ENCODE results near the gene MARCHF5. TPM values are rescaled to one million over a fixed set of nuclear protein-coding genes. Genes with fewer than 3 reads are reported as not detected.

Gene MARCHF5
- total RNA-seq, 1 experiment from 2014 or later, result 17.6 TPM

GRCh38 chr10:92382631-92383030 is 91.7 kb downstream of the MARCHF5 start:
- H3K18ac ChIP-seq (ENCODE audit: insufficient read length, low read depth, low read length), result no peak overlapping the region
- no peak overlapping the region for H2BK20ac ChIP-seq (ENCODE audit: low read depth, low read length, poor library complexity, severe bottlenecking)
- peaks cover 2% of the 10 kb centered on the region for H4K20me1 ChIP-seq (ENCODE audit: control insufficient read depth, insufficient read depth, insufficient read length)
- no peak overlapping the region for H2AK5ac ChIP-seq (ENCODE audit: insufficient read length, low read length)
- H4K91ac ChIP-seq (ENCODE audit: insufficient read length, low read depth, low read length), result no peak overlapping the region
- H3K4me2 ChIP-seq (ENCODE audit: insufficient read depth, insufficient read length, low read length), result no peak overlapping the region
- no peaks in the 10 kb centered on the region; the same call in 1 of the 2 replicates for H3K4me1 ChIP-seq (ENCODE audit: insufficient read depth, low read length)
- no peak overlapping the region for H2AFZ ChIP-seq (ENCODE audit: low read length)
- Mint-ChIP-seq H3K27ac (0 out of 7 replicates have a peak overlapping the region, but pooled peaks of 1 of the 3 experiments have one; percentile 52), H3K4me3 (peak overlapping the region in 1 of 2 experiments; percentile 17; a peak in 2 of 5 replicates), H3K27me3 (ENCODE audit: low read depth) (peaks cover 1% of the 10 kb centered on the region; the same call in 1 of the 2 replicates), H3K9me3 (no peaks in the 10 kb centered on the region), H3K36me3 (ENCODE audit: insufficient read depth in 1 of 3, low read depth in 3 of 3) (no peaks in the 10 kb centered on the region; a peak in 1 of 7 replicates), H3K4me1 (peaks cover 22 to 29% of the 10 kb centered on the region in 2 experiments)
- no peak overlapping the region for H3K9ac ChIP-seq (ENCODE audit: extremely low read depth, insufficient read length, low read length)
- DNase-seq, result peak; percentile 27
- no peak overlapping the region for H3T11ph ChIP-seq (ENCODE audit: low read length)
- H3K14ac ChIP-seq (ENCODE audit: insufficient read depth, low read length), result no peak overlapping the region
- no peak overlapping the region for H3K4ac ChIP-seq (ENCODE audit: low read depth, low read length)
- H3K27me3 ChIP-seq (ENCODE audit: insufficient read depth, low read length), result no peaks in the 10 kb centered on the region
- no peak overlapping the region for H2BK120ac ChIP-seq (ENCODE audit: low read depth, low read length, poor library complexity, severe bottlenecking)
- H3K79me1 ChIP-seq (ENCODE audit: insufficient read depth, low read depth, low read length, poor library complexity, severe bottlenecking), result no peaks in the 10 kb centered on the region
- WGBS (ENCODE audit: extremely low coverage, insufficient read length, low lambda C conversion rate), result no CpG with 5 or more reads among the region's 4 CpGs
- no peak overlapping the region for H2BK15ac ChIP-seq (ENCODE audit: low read depth, low read length)
- H3K56ac ChIP-seq (ENCODE audit: insufficient read length, low read depth, low read length), result no peak overlapping the region
- TF ChIP-seq CTCF (conservative IDR thresholded peaks at IDR 0.05), result no peak
- H3K9me3 ChIP-seq (ENCODE audit: control insufficient read depth, low read depth, low read length), result no peaks in the 10 kb centered on the region
- no peak overlapping the region for H2BK5ac ChIP-seq (ENCODE audit: insufficient read length, low read length)
- no peaks in the 10 kb centered on the region for H3K79me2 ChIP-seq (ENCODE audit: insufficient read depth, low read length)
- no peak overlapping the region for H2BK12ac ChIP-seq (ENCODE audit: insufficient read length, low read depth, low read length)
- H3K23ac ChIP-seq (ENCODE audit: insufficient read length, low read depth, low read length), result no peak overlapping the region
- no peaks in the 10 kb centered on the region for H3K23me2 ChIP-seq (ENCODE audit: insufficient read length, low read depth, low read length, poor library complexity, severe bottlenecking)
- H4K5ac ChIP-seq (ENCODE audit: insufficient read length, low read depth, low read length), result no peak overlapping the region
- no peak overlapping the region for H4K8ac ChIP-seq (replicated peaks; ENCODE audit: insufficient read length, low read depth, low read length)
- H3K27ac ChIP-seq (ENCODE audit: insufficient read length, low read depth, low read length), result no peak overlapping the region

All from H9 (cell line).